Peyer's patch (tissue), 4 donors: ENCODE data around the gene CCNI2. TPM values are rescaled to one million over a fixed set of nuclear protein-coding genes. Genes with fewer than 3 reads are reported as not detected.

Experiments used
- DNase-seq, 3 donors: peaks; one replicate each; pipeline ENCODE4 v3.0.0-alpha.2; 2017 to 2019
- H3K27ac ChIP-seq, 4 donors: fragments of 200-600 bp; sonication (generic); one replicate each; pipeline ENCODE4 v1.5.1; 2016 to 2019
- H3K27me3 ChIP-seq, 2 donors: fragments of 200-600 bp; sonication (generic); one replicate each; pipeline ENCODE4 v1.5.1; 2019
- H3K36me3 ChIP-seq, 3 donors: fragments of 200-600 bp; sonication (generic); one replicate each; pipeline ENCODE4 v1.5.1; 2016 to 2019
- H3K4me1 ChIP-seq, 4 donors: fragments of 200-600 bp; sonication (generic); one replicate each; pipeline ENCODE4 v1.5.1; 2016 to 2019
- H3K4me3 ChIP-seq, 4 donors: fragments of 200-600 bp; sonication (generic); 1 replicate in 3 of 4; 2 replicates in 1 of 4; pipeline ENCODE4 v1.5.1; 2016 to 2019; ENCODE audit warnings: mild to moderate bottlenecking in 1 of 4
- H3K9me3 ChIP-seq, 4 donors: fragments of 200-600 bp; sonication (generic); one replicate each; pipeline ENCODE4 v1.5.1; 2016 to 2019; ENCODE audit warnings: mild to moderate bottlenecking in 1 of 4
- POLR2A ChIP-seq, 2 donors: fragments of 450-650 bp; IDR thresholded peaks; one replicate each; pipeline ENCODE4 v1.5.1; 2017; ENCODE audit warnings: antibody characterized with exemption in 2 of 2, mild to moderate bottlenecking in 2 of 2, moderate library complexity in 2 of 2
- total RNA-seq, 4 donors: library from RNA; depleted of rRNA; stranded (reverse); fragments of >200 nt; gene quantifications; one replicate each; pipeline ENCODE4 v1.1.0, GENCODE V29; 2016
- TF ChIP-seq, protein P1 (sequence below), 6 experiments: fragments of 450-650 bp in 4 of 6; fragments of 200-600 bp in 2 of 6; sonication (generic) in 1 of 6; IDR thresholded peaks; one replicate each; pipeline ENCODE4 v1.5.1; 2017 to 2019; ENCODE audit warnings: antibody characterized with exemption in 6 of 6, mild to moderate bottlenecking in 3 of 6, moderate library complexity in 1 of 6

Gene CCNI2, protein sequence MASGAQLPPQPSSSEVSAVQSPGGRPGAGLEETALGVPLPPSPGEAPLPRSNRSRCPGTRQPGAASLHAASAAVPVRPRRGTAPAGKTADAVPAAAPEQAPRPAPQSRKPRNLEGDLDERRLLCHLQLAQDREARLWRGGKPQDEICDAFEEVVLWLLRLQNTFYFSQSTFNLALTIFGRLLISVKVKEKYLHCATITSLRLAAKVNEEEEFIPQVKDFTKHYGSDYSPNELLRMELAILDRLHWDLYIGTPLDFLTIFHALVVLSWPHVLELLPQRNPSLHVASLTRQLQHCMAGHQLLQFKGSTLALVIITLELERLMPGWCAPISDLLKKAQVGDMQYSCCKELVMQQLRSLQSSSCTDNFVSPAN
- total RNA-seq = 10 to 100 TPM in 2 of 4 donors, 1 to 10 TPM in 2; 7.1 to 30.8 (median 11.7) TPM

DNA sequence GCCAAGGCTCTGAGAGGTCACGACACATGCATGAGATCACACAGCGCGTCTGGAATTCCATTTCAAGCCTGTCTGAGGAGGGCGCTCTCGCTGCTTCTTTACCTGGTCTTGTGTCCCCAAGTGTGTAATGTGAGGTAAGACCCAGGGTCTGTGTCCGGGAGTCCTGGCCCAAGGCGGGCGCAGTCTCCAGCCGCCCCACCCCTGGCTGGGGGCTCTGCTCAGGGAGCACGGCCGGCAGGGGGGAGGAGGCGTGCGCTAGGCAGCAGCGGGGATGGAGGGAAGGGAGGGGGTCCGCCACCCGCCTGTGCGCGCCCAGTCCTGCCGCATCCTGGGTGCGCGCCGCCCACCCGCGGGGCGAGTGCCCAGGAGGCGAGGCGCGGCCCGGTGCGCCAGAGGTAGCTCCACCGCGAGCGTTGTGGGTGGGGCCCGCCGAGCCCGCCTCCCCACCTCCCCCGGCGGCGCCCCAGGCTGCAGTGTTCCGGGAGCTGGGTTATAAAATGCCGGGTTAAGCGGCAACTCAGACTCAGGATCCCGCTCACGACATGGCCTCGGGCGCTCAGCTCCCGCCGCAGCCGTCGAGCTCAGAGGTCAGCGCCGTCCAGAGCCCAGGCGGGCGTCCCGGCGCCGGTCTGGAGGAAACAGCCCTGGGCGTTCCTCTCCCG, at the start of gene CCNI2:
Gene CCNI2 (plus strand): TSS at position 473 of the 662 bp plus-strand sequence. CDS start 70 bp downstream, at position 543.
- Histone ChIP-seq H3K9me3 (no peaks in the 10 kb centered on the region), H3K27me3 (peaks cover 0 to 3% of the 10 kb centered on the region in 2 donors), H3K36me3 (no peaks in the 10 kb centered on the region), H3K27ac (peak within 1 kb of the TSS; percentile 32 to 80 (median 64)), H3K4me3 (peak within 1 kb of the TSS; percentile 46 to 74 (median 58)), H3K4me1 (peaks cover 0 to 12% (median 0%) of the 10 kb centered on the region in 4 donors)
- peak; percentile 49 to 84 (median 84) for DNase-seq
- TF ChIP-seq, protein P1, sequence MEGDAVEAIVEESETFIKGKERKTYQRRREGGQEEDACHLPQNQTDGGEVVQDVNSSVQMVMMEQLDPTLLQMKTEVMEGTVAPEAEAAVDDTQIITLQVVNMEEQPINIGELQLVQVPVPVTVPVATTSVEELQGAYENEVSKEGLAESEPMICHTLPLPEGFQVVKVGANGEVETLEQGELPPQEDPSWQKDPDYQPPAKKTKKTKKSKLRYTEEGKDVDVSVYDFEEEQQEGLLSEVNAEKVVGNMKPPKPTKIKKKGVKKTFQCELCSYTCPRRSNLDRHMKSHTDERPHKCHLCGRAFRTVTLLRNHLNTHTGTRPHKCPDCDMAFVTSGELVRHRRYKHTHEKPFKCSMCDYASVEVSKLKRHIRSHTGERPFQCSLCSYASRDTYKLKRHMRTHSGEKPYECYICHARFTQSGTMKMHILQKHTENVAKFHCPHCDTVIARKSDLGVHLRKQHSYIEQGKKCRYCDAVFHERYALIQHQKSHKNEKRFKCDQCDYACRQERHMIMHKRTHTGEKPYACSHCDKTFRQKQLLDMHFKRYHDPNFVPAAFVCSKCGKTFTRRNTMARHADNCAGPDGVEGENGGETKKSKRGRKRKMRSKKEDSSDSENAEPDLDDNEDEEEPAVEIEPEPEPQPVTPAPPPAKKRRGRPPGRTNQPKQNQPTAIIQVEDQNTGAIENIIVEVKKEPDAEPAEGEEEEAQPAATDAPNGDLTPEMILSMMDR (IDR thresholded peaks at IDR 0.05) = peak in 4 of 6 experiments; percentile 25 to 48 (median 40)
- TF ChIP-seq POLR2A (IDR thresholded peaks at IDR 0.05) = peak in 1 of 2 donors; percentile 55

DNA sequence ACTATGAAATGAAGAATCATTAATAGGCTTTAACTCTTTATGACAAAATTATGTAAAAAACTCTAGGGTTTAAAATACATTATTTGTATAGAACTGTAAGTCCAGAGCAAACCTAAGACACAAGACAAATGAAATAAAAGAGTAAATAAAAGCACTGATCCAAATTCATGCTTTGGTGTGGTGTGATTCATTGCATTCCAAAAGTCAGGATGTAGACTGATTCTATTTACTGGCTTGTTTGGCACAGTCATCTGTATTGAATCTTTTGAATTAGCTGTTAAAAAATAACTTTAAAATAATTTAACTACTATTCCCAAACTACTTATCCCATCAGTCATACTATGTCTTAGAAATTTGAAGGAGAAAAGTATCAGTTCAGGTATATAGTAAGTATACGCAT, 42.4 kb upstream of the CCNI2 start:
- H3K4me1 ChIP-seq = no peaks in the 10 kb centered on the region
- no peaks in the 10 kb centered on the region for H3K27me3 ChIP-seq
- H3K27ac ChIP-seq = no peak overlapping the region
- no peak overlapping the region for H3K4me3 ChIP-seq
- no peaks in the 10 kb centered on the region for H3K9me3 ChIP-seq
- TF ChIP-seq, protein P1 (IDR thresholded peaks at IDR 0.05) = no peak
- no peak for TF ChIP-seq POLR2A (IDR thresholded peaks at IDR 0.05)
- peaks cover 0 to 17% (median 0%) of the 10 kb centered on the region in 3 donors for H3K36me3 ChIP-seq
- DNase-seq = no peak

DNA sequence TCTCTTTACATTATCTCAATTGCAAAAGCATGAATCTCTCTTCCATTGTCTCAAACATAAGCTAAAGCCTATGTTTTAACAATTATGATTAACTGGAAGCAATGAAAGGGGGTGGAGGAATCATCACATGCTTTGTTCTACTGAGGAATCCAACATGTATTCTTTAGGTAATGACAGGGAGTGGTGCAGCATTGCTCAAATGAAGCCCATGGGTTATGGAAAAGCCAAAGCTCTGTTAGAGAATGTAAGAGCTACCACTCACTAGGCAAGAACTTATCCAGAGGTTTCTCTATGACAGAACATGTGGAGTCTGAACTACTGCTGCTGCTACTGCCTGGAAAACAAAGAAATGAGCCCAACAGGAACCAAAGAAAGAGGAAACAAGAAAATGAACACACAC, 38.6 kb upstream of the CCNI2 start:
- H3K36me3 ChIP-seq = no peaks in the 10 kb centered on the region

DNA sequence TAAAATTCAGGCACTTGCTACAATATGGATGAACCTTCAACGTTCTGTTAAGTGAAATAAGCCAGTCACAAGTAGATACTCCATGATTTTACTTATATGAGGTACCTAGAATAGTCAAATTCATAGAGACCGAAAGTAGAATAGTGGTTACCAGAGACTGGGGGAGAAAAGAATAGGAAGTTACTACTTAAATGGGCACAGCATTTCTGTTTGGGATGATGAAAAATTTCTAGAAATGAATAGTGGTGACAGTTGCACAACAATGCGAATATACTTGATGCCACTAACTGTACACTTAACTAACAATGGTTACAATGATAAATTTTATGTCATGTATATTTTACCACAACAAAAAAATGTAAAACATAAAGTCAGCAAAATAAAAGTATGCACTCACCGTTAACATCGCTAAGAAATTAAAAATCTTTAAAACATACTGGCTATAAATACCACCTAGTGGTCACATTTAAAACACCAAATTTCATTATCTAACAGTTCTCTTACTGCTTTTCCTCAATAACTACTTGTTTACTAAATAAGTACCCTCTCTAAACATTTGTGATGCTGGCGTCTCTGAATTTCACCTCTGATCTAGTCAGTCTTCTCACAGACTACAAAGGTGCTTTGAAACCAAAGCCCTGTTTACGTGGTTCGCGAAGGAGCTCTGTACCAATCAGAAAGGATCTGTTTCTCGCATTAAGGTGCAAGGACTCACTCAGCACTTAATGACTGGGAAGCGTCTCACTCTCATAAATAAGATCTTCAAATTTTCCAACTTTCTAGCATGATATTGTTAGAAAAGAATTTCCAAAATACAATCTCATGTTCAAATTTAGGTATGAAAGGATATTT, 32.5 kb upstream of the CCNI2 start:
- peaks cover 0 to 6% (median 0%) of the 10 kb centered on the region in 4 donors for H3K4me1 ChIP-seq
- no peak for DNase-seq
- no peaks in the 10 kb centered on the region for H3K9me3 ChIP-seq

More for the DNA sequence above, 38.6 kb upstream of the CCNI2 start:
- H3K27me3 ChIP-seq = no peaks in the 10 kb centered on the region
- TF ChIP-seq, protein P1 (IDR thresholded peaks at IDR 0.05) = no peak
- no peak for TF ChIP-seq POLR2A (IDR thresholded peaks at IDR 0.05)
- H3K4me1 ChIP-seq = no peaks in the 10 kb centered on the region
- no peak overlapping the region for H3K27ac ChIP-seq
- no peak overlapping the region for H3K4me3 ChIP-seq
- DNase-seq = no peak
- H3K9me3 ChIP-seq = no peaks in the 10 kb centered on the region

More for the DNA sequence above, 32.5 kb upstream of the CCNI2 start:
- Histone ChIP-seq H3K4me3 (no peak overlapping the region), H3K27ac (no peak overlapping the region), H3K27me3 (no peaks in the 10 kb centered on the region), H3K36me3 (no peaks in the 10 kb centered on the region)
- no peak for TF ChIP-seq POLR2A (IDR thresholded peaks at IDR 0.05)
- TF ChIP-seq, protein P1 (IDR thresholded peaks at IDR 0.05) = peak; percentile 7 to 53 (median 46)
